ENCODE measurements around the gene RNF213. TPM values are rescaled to one million over a fixed set of nuclear protein-coding genes. Genes with fewer than 3 reads are reported as not detected.

The RNF213 gene
- total RNA-seq, 1 donor from 2014 or later: 25.6 TPM

DNA sequence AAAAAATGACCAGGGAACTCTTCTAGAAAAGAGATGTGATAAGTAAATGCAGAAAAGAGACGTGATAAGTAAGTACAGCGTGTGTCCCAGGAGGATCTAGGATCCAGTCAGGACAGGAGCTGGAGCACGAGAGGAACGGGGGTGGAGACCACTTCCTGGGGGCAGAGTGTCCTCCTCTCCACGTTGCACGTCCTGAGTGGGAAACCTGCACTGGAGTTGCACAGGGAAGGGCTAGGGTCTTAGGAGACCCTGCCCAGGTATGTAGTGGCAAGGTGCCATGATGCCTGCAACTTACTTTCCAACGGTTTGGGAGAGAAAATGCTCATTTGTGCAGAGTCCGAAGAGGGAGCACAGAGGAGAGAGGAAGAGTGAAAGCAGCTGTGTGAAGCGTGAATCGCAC, 55.8 kb downstream of the RNF213 start:
- H3K4me1 ChIP-seq: peaks cover 4% of the 10 kb centered on the region
- H3K27ac ChIP-seq (replicated peaks): no peak overlapping the region
- H3K27me3 ChIP-seq (ENCODE audit: low read depth): no peaks in the 10 kb centered on the region
- TF ChIP-seq, protein P1, sequence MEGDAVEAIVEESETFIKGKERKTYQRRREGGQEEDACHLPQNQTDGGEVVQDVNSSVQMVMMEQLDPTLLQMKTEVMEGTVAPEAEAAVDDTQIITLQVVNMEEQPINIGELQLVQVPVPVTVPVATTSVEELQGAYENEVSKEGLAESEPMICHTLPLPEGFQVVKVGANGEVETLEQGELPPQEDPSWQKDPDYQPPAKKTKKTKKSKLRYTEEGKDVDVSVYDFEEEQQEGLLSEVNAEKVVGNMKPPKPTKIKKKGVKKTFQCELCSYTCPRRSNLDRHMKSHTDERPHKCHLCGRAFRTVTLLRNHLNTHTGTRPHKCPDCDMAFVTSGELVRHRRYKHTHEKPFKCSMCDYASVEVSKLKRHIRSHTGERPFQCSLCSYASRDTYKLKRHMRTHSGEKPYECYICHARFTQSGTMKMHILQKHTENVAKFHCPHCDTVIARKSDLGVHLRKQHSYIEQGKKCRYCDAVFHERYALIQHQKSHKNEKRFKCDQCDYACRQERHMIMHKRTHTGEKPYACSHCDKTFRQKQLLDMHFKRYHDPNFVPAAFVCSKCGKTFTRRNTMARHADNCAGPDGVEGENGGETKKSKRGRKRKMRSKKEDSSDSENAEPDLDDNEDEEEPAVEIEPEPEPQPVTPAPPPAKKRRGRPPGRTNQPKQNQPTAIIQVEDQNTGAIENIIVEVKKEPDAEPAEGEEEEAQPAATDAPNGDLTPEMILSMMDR (IDR thresholded peaks at IDR 0.05; ENCODE audit: borderline replicate concordance): no peak
- peaks cover 71% of the 10 kb centered on the region for H3K36me3 ChIP-seq
- no peak for DNase-seq
- H3K4me3 ChIP-seq: no peak overlapping the region
- intact Hi-C loops (cut with micrococcal nuclease): no loop called here
- no peaks in the 10 kb centered on the region for H3K9me3 ChIP-seq (replicated peaks)

DNA sequence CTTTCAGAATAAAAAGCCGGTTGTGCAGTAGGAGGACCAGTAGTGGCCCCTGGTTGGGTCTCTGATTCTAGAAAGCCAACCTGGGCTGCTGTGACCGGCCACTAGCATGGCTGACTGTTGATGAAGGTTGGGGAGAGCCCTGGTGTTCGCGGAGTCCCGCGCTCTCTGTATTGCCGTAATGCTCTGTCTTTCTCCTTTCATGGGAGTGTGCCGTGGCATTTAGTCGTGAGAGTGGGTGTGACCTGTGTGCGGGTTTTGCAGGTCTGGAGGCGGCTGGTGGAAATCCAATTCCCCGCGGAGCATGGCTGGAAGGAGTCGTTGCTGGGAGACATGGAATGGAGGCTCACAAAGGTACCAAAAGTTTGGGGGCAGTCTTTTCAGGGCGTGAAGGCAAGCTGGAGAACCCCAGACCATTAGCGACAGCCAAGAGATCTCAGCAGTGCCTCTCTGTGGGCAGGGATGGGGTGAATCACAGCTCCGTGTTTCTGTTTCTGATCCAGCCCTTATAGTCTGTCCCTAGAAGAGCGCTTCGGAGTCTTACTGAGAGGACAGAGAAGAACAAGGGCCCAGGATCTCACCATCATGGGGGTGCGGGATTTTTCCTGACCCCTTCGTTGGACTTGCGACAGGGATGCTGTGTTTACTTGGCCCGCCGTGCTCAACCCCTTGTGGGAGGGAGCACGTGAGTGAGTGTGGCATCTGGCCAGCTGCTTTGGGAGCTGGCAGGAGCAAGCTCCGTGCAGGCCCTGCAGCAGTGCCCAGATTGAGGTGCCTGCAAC, 56.5 kb downstream of the RNF213 start:
- peaks cover 71% of the 10 kb centered on the region for H3K36me3 ChIP-seq
- intact Hi-C loops (cut with micrococcal nuclease): no loop called here
- DNase-seq: peak; percentile 51
- TF ChIP-seq, protein P1 (IDR thresholded peaks at IDR 0.05; ENCODE audit: borderline replicate concordance): no peak
- no peak overlapping the region for H3K4me3 ChIP-seq
- H3K4me1 ChIP-seq: peaks cover 4% of the 10 kb centered on the region
- no peak overlapping the region for H3K27ac ChIP-seq (replicated peaks)
- H3K9me3 ChIP-seq (replicated peaks): no peaks in the 10 kb centered on the region
- no peaks in the 10 kb centered on the region for H3K27me3 ChIP-seq (ENCODE audit: low read depth)

DNA sequence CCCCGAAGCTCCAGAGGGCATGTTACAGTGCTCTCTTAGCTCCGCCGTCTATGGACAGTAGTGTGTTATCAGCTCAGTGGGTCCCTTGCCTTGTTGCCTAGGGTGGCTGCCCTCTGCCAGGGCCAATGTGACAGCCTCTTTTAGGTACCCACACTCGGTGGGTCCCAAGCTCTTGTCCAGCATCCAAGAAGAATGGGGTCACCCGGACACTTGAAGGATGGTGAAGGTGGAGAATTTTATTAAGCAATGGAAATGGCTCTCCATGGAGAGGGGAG, 57.0 kb downstream of the RNF213 start:
- Histone ChIP-seq H3K4me3 (no peak overlapping the region), H3K27me3 (ENCODE audit: low read depth) (no peaks in the 10 kb centered on the region), H3K27ac (replicated peaks) (no peak overlapping the region), H3K4me1 (peaks cover 4% of the 10 kb centered on the region), H3K36me3 (peaks cover 73% of the 10 kb centered on the region), H3K9me3 (replicated peaks) (peaks cover 4% of the 10 kb centered on the region)
- TF ChIP-seq, protein P1 (IDR thresholded peaks at IDR 0.05; ENCODE audit: borderline replicate concordance): no peak
- no peak for DNase-seq
- intact Hi-C loops (cut with micrococcal nuclease): no loop called here

DNA sequence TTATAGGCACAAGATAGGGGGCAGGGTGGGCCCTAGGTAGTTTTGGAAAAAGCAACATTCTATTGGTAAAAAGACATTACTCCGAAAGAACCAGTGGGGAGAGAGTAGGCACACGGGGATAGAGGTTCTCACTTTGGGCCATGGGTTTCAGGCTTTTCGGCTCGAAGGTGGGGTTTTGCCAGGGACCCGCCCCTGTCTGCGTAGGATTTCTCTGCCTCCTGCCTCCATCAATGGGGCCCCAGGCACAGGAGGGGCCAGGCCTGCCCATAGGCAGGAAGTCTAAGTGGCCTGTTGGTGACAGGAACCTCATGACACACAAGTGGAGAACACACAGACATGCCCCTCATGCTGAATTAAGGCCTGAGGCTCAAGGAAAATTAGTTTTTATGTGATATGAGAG, 57.5 kb downstream of the RNF213 start:
- no peak for DNase-seq
- Histone ChIP-seq H3K36me3 (peaks cover 73% of the 10 kb centered on the region), H3K4me3 (no peak overlapping the region), H3K4me1 (peaks cover 4% of the 10 kb centered on the region), H3K27me3 (ENCODE audit: low read depth) (no peaks in the 10 kb centered on the region), H3K9me3 (replicated peaks) (peaks cover 7% of the 10 kb centered on the region), H3K27ac (replicated peaks) (no peak overlapping the region)
- TF ChIP-seq, protein P1 (IDR thresholded peaks at IDR 0.05; ENCODE audit: borderline replicate concordance): no peak
- intact Hi-C loops (cut with micrococcal nuclease): no loop called here

DNA sequence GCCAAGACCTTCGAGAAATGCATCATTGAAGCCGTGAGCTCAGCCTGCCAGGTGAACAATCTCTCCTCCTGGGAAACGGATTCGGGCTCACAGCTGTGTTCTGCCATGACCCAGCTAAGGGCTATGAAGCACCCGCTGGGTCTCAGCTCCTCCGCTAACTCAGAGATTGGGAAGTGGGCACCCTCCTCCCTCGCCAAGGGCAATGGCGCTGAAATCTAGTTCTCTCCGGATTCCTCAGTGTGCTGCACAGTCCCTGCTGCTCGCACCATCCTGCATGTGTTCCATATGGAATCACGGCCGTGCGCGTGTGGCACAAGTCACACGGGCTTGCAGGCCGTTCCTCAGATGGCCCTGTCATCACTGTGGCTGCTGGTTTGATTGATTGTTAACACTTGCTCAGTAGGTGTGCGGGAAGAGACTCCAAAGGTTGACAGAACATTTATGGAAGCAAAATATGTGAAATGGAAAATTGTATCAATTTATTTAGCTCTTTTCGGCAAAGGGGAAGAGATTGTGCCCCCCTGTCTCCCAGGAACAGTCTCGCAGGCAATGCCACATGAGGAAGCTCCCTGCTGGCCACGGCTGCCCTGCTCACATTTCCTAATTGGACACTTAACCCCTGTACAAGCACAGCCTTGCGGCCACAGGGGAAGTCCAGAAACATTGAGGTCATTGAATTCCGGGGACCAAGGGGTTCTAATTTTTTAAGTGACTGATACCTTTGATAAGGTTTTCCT, 58.8 kb downstream of the RNF213 start:
- intact Hi-C loops (cut with micrococcal nuclease): no loop called here
- H3K4me1 ChIP-seq: peaks cover 4% of the 10 kb centered on the region
- H3K36me3 ChIP-seq: peaks cover 82% of the 10 kb centered on the region
- H3K27ac ChIP-seq (replicated peaks): no peak overlapping the region
- H3K4me3 ChIP-seq: no peak overlapping the region
- TF ChIP-seq, protein P1 (IDR thresholded peaks at IDR 0.05; ENCODE audit: borderline replicate concordance): no peak
- no peaks in the 10 kb centered on the region for H3K27me3 ChIP-seq (ENCODE audit: low read depth)
- peaks cover 7% of the 10 kb centered on the region for H3K9me3 ChIP-seq (replicated peaks)
- DNase-seq: no peak

Data from left ventricle myocardium inferior (tissue), 1 donor.